Liver (tissue), 9 donors: Measurements from ENCODE around the gene UBE2V1. TPM values are rescaled to one million over a fixed set of nuclear protein-coding genes. Genes with fewer than 3 reads are reported as not detected.

Experiments
- DNase-seq: peaks from one replicate; pipeline ENCODE4 v3.0.0-alpha.2; 2017; ENCODE audit warnings: low spot score
- H3K27ac ChIP-seq, 2 donors: one replicate each; pipeline ENCODE4 v1.7.0; 2013; ENCODE audit warnings: inconsistent platforms in 2 of 2, low read length in 2 of 2, control low read depth in 1 of 2, low read depth in 1 of 2, mild to moderate bottlenecking in 1 of 2
- H3K27me3 ChIP-seq, 4 donors: one replicate each; pipeline versions ENCODE4 v1.6.1 to v1.7.0; 2013; ENCODE audit warnings: low read length in 3 of 4, inconsistent platforms in 1 of 4, mild to moderate bottlenecking in 1 of 4, moderate library complexity in 1 of 4; ENCODE audit not compliant: control insufficient read depth in 4 of 4, insufficient read depth in 4 of 4
- H3K36me3 ChIP-seq, 4 donors: one replicate each; pipeline versions ENCODE4 v1.6.1 to v1.7.0; 2013; ENCODE audit warnings: low read length in 3 of 4, mild to moderate bottlenecking in 3 of 4, low read depth in 1 of 4, moderate library complexity in 1 of 4; ENCODE audit not compliant: control insufficient read depth in 4 of 4, insufficient read depth in 3 of 4
- H3K4me1 ChIP-seq, 4 donors: one replicate each; pipeline versions ENCODE4 v1.6.1 to v1.7.0; 2013; ENCODE audit warnings: low read length in 3 of 4, mild to moderate bottlenecking in 3 of 4, moderate library complexity in 1 of 4; ENCODE audit not compliant: control insufficient read depth in 4 of 4, insufficient read depth in 4 of 4
- H3K4me3 ChIP-seq, 3 donors: one replicate each; pipeline versions ENCODE4 v1.6.1 to v1.7.0; 2013; ENCODE audit warnings: low read length in 3 of 3, control low read depth in 1 of 3, low read depth in 1 of 3, mild to moderate bottlenecking in 1 of 3
- H3K9ac ChIP-seq, 2 donors: one replicate each; pipeline ENCODE4 v1.7.0; 2013; ENCODE audit warnings: low read length in 2 of 2, mild to moderate bottlenecking in 2 of 2, moderate library complexity in 2 of 2, control low read depth in 1 of 2, low read depth in 1 of 2
- H3K9me3 ChIP-seq, 4 donors: one replicate each; pipeline versions ENCODE4 v1.6.1 to v1.7.0; 2013; ENCODE audit warnings: low read length in 3 of 4; ENCODE audit not compliant: control insufficient read depth in 4 of 4
- ATF3 ChIP-seq: IDR thresholded peaks from 2 replicates; pipeline ENCODE4 v1.6.1; 2016; ENCODE audit warnings: antibody characterized with exemption
- CTCF ChIP-seq: fragments of 150-350 bp; IDR thresholded peaks from 2 replicates; pipeline ENCODE4 v1.5.1; 2017; ENCODE audit warnings: improper control_type of control experiment, low read depth, low read length; ENCODE audit not compliant: missing input control
- FOXA2 ChIP-seq: IDR thresholded peaks from 2 replicates; pipeline ENCODE4 v1.6.1; 2016; ENCODE audit warnings: antibody characterized with exemption
- GABPA ChIP-seq, 2 donors: IDR thresholded peaks in 1 of 2; conservative IDR thresholded peaks in 1 of 2; 2 replicates each; pipeline ENCODE4 v1.6.1; 2016; ENCODE audit warnings: antibody characterized with exemption in 2 of 2, mild to moderate bottlenecking in 1 of 2, moderate library complexity in 1 of 2
- HNF4A ChIP-seq, 2 donors: conservative IDR thresholded peaks; 2 replicates each; pipeline ENCODE4 v1.6.1; 2016; ENCODE audit warnings: antibody characterized with exemption in 2 of 2, mild to moderate bottlenecking in 2 of 2
- HNF4G ChIP-seq: IDR thresholded peaks from 2 replicates; pipeline ENCODE4 v1.6.1; 2016; ENCODE audit warnings: antibody characterized with exemption
- JUND ChIP-seq, 2 donors: IDR thresholded peaks; 2 replicates each; pipeline ENCODE4 v1.6.1; 2016; ENCODE audit warnings: antibody characterized with exemption in 2 of 2
- MAX ChIP-seq: IDR thresholded peaks from 2 replicates; pipeline ENCODE4 v1.6.1; 2016; ENCODE audit warnings: antibody characterized with exemption
- NR2F2 ChIP-seq: IDR thresholded peaks from 2 replicates; pipeline ENCODE4 v1.6.1; 2016; ENCODE audit warnings: antibody characterized with exemption
- RAD21 ChIP-seq, 2 donors: IDR thresholded peaks; 2 replicates each; pipeline ENCODE4 v1.6.1; 2016; ENCODE audit warnings: antibody characterized with exemption in 2 of 2, mild to moderate bottlenecking in 2 of 2
- REST ChIP-seq: IDR thresholded peaks from 2 replicates; pipeline ENCODE4 v1.6.1; 2016; ENCODE audit warnings: antibody characterized with exemption, mild to moderate bottlenecking
- SP1 ChIP-seq: IDR thresholded peaks from 2 replicates; pipeline ENCODE4 v1.6.1; 2018; ENCODE audit warnings: antibody characterized with exemption, mild to moderate bottlenecking
- YY1 ChIP-seq: IDR thresholded peaks from 2 replicates; pipeline ENCODE4 v1.6.1; 2016; ENCODE audit warnings: antibody characterized with exemption, mild to moderate bottlenecking
- ZBTB33 ChIP-seq: IDR thresholded peaks from 2 replicates; pipeline ENCODE4 v1.6.1; 2016; ENCODE audit warnings: antibody characterized with exemption
- WGBS: extraction: QIAGEN DNeasy Blood & Tissue Kit; methylation state at CpG from one replicate; pipeline ENCODE4 v1.1.7; 2013; 5-methylcytosine and 5-hydroxymethylcytosine counted together
- polyA plus RNA-seq, 2 donors: library from polyadenylated mRNA; stranded (reverse) in 1 of 2; unstranded in 1 of 2; fragments of 200-250 nt in 1 of 2; fragments of >200 nt in 1 of 2; fragmentation: Nextera tagmentation in 1 of 2; extraction: Ambion mirVana in 1 of 2; gene quantifications; one replicate each; pipeline versions ENCODE4 v1.2.1 to v1.2.3, GENCODE V29; 2013 to 2015
- total RNA-seq, 2 donors: library from RNA; depleted of rRNA; stranded (reverse); fragments of >200 nt; gene quantifications; one replicate each; pipeline ENCODE4 v1.2.3, GENCODE V29; 2014
- donor health status: healthy.
- donor health status: healthy.
- donor health status: healthy.
- donor health status: healthy.
- donor health status: healthy.

The UBE2V1 gene
- total and polyA plus RNA-seq, 4 donors = 27.9 to 53.0 (median 34.2) TPM

- Histone ChIP-seq H3K27me3 (no peaks in the 10 kb centered on the region), H3K9ac (no peak overlapping the region), H3K4me1 (peaks cover 0 to 14% (median 4%) of the 10 kb centered on the region in 4 donors), H3K36me3 (peaks cover 5 to 22% (median 14%) of the 10 kb centered on the region in 4 donors), H3K4me3 (no peak overlapping the region), H3K9me3 (no peaks in the 10 kb centered on the region), H3K27ac (no peak overlapping the region)
- TF ChIP-seq GABPA (IDR thresholded peaks at IDR 0.05 in 1 of 2, conservative IDR thresholded peaks at IDR 0.05 in 1 of 2) (no peak), SP1 (no peak), REST (no peak), ATF3 (no peak), FOXA2 (no peak), HNF4G (no peak), RAD21 (IDR thresholded peaks at IDR 0.05) (no peak), HNF4A (conservative IDR thresholded peaks at IDR 0.05) (no peak), MAX (no peak)
- no peak for DNase-seq
- WGBS = 88% methylated on average over 3 of the region's 3 CpGs
These were observed 16.7 kb downstream of the UBE2V1 start for GRCh38 chr20:50096237-50096636.

GRCh38 chr20:50095476-50096078 lies 17.4 kb downstream of the UBE2V1 start:
- no peak overlapping the region for H3K4me3 ChIP-seq
- H3K4me1 ChIP-seq = peaks cover 0 to 8% (median 2%) of the 10 kb centered on the region in 4 donors
- WGBS = 80% methylated on average over 4 of the region's 4 CpGs
- no peak overlapping the region for H3K27ac ChIP-seq
- H3K9me3 ChIP-seq = no peaks in the 10 kb centered on the region
- H3K36me3 ChIP-seq = peaks cover 5 to 22% (median 14%) of the 10 kb centered on the region in 4 donors
- TF ChIP-seq CTCF = no peak
- no peak for TF ChIP-seq JUND (IDR thresholded peaks at IDR 0.05)
- TF ChIP-seq NR2F2 = no peak
- no peak for TF ChIP-seq SP1
- no peak for DNase-seq
- H3K9ac ChIP-seq = no peak overlapping the region
- H3K27me3 ChIP-seq = no peaks in the 10 kb centered on the region

GRCh38 chr20:50094522-50094921 lies 18.4 kb downstream of the UBE2V1 start:
- Histone ChIP-seq H3K4me3 (no peak overlapping the region), H3K4me1 (peaks cover 0 to 3% (median under 1%) of the 10 kb centered on the region in 4 donors), H3K27ac (no peak overlapping the region), H3K9ac (no peak overlapping the region), H3K36me3 (peaks cover 5 to 26% (median 15%) of the 10 kb centered on the region in 4 donors), H3K9me3 (no peaks in the 10 kb centered on the region), H3K27me3 (no peaks in the 10 kb centered on the region)
- DNase-seq = no peak
- WGBS = 91% methylated on average over 4 of the region's 4 CpGs
- TF ChIP-seq YY1 (no peak), GABPA (IDR thresholded peaks at IDR 0.05 in 1 of 2, conservative IDR thresholded peaks at IDR 0.05 in 1 of 2) (no peak), ZBTB33 (no peak), CTCF (no peak), ATF3 (no peak), NR2F2 (no peak), HNF4G (no peak), RAD21 (IDR thresholded peaks at IDR 0.05) (no peak), HNF4A (conservative IDR thresholded peaks at IDR 0.05) (no peak)
